Skeletal muscle satellite cell (primary cell): Measurements from ENCODE around the gene CNRIP1.

Source experiments
- H3K27me3 ChIP-seq: 2 replicates; pipeline ENCODE4 v1.7.0; 2013; ENCODE audit warnings: low read length; ENCODE audit not compliant: control insufficient read depth, insufficient read depth
- H3K36me3 ChIP-seq: 2 replicates; pipeline ENCODE4 v1.7.0; 2013; ENCODE audit warnings: mild to moderate bottlenecking, control low read depth, low read length; ENCODE audit not compliant: insufficient read depth
- H3K4me1 ChIP-seq: 2 replicates; pipeline ENCODE4 v1.7.0; 2013; ENCODE audit warnings: low read length; ENCODE audit not compliant: control insufficient read depth, insufficient read depth
- H3K4me2 ChIP-seq: 2 replicates; pipeline ENCODE4 v1.7.0; 2013; ENCODE audit warnings: mild to moderate bottlenecking, low read length
- H3K4me3 ChIP-seq: 2 replicates; pipeline ENCODE4 v1.7.0; 2013; ENCODE audit warnings: low read length
- H3K9ac ChIP-seq: 2 replicates; pipeline ENCODE4 v1.7.0; 2013; ENCODE audit warnings: mild to moderate bottlenecking, low read depth, low read length, moderate library complexity
- H3K9me3 ChIP-seq: replicated peaks from 2 replicates; pipeline ENCODE4 v1.7.0; 2013; ENCODE audit warnings: mild to moderate bottlenecking, control low read depth, low read length

CNRIP1 gene

GRCh38 chr2:68263632-68264031 lies 56.1 kb downstream of the CNRIP1 start:
- Histone ChIP-seq H3K36me3 (no peaks in the 10 kb centered on the region), H3K9me3 (no peaks in the 10 kb centered on the region), H3K4me2 (no peak overlapping the region), H3K27me3 (no peaks in the 10 kb centered on the region), H3K4me3 (no peak overlapping the region), H3K4me1 (peaks cover 8% of the 10 kb centered on the region), H3K9ac (no peak overlapping the region)

GRCh38 chr2:68258851-68259250 lies 60.9 kb downstream of the CNRIP1 start:
- H3K4me1 ChIP-seq = peaks cover 30% of the 10 kb centered on the region
- no peak overlapping the region for H3K4me3 ChIP-seq
- no peaks in the 10 kb centered on the region for H3K27me3 ChIP-seq

GRCh38 chr2:68256093-68256450 lies 63.7 kb downstream of the CNRIP1 start:
- Histone ChIP-seq H3K9me3 (no peaks in the 10 kb centered on the region), H3K27me3 (no peaks in the 10 kb centered on the region), H3K9ac (no peak overlapping the region), H3K4me2 (peak overlapping the region; percentile 10), H3K36me3 (no peaks in the 10 kb centered on the region), H3K4me3 (no peak overlapping the region), H3K4me1 (peaks cover 30% of the 10 kb centered on the region)

More at GRCh38 chr2:68258851-68259250, 60.9 kb downstream of the CNRIP1 start:
- Histone ChIP-seq H3K9ac (no peak overlapping the region), H3K4me2 (peak overlapping the region; percentile 19), H3K9me3 (no peaks in the 10 kb centered on the region), H3K36me3 (no peaks in the 10 kb centered on the region)

- Histone ChIP-seq H3K4me2 (peak overlapping the region; percentile 86), H3K9ac (peak overlapping the region; percentile 97), H3K36me3 (peaks cover 3% of the 10 kb centered on the region), H3K9me3 (no peaks in the 10 kb centered on the region), H3K4me1 (peaks cover 40% of the 10 kb centered on the region), H3K27me3 (no peaks in the 10 kb centered on the region), H3K4me3 (peak overlapping the region; percentile 98)
Measured at GRCh38 chr2:68253219-68254068, 66.3 kb downstream of the CNRIP1 start.

- Histone ChIP-seq H3K9me3 (no peaks in the 10 kb centered on the region), H3K4me2 (peak within 1 kb of the TSS; percentile 87), H3K36me3 (peaks cover 4% of the 10 kb centered on the region), H3K4me3 (peak within 1 kb of the TSS; percentile 98), H3K27me3 (no peaks in the 10 kb centered on the region), H3K4me1 (peaks cover 42% of the 10 kb centered on the region), H3K9ac (peak within 1 kb of the TSS; percentile 97)
Measured at GRCh38 chr2:68252400-68253218, 67.1 kb downstream of the CNRIP1 start, which contains the start of gene PPP3R1. Gene PPP3R1, minus strand, starts transcription at chr2:68252532. Its CDS starts 405 bp downstream, at chr2:68252127.

DNA sequence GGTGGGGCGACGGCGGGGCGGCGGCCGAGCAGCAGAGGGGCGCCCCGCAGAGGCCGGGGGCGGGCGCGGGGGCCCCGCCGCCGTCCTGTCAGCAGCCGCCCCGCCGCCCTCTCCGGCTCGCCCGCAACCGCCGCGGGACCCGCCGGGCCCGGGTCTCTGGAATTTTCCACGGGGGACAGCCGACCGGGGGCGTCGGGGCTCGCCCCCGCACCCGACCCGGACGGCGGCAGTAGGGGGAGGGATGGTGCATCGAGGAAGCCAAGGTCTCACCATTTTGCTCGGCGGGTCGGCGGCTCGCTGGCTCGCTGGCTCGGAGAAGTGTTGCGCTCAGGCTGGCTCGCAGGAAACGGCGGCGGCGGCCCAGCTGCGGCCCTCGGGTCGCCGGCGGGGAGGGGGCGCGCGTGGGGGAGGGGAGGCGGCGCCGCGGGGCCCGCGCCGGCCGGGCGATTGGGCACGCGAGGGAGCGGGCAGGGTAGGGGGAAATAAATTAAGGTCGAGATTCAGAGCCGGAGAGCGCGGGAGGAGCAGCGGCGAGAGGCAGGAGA lies 67.8 kb downstream of the CNRIP1 start:
- H3K27me3 ChIP-seq = no peaks in the 10 kb centered on the region
- peak overlapping the region; percentile 67 for H3K4me2 ChIP-seq
- H3K4me1 ChIP-seq = peaks cover 39% of the 10 kb centered on the region
- peak overlapping the region; percentile 82 for H3K4me3 ChIP-seq
- no peaks in the 10 kb centered on the region for H3K9me3 ChIP-seq
- H3K9ac ChIP-seq = peak overlapping the region; percentile 85
- H3K36me3 ChIP-seq = peaks cover 4% of the 10 kb centered on the region

DNA sequence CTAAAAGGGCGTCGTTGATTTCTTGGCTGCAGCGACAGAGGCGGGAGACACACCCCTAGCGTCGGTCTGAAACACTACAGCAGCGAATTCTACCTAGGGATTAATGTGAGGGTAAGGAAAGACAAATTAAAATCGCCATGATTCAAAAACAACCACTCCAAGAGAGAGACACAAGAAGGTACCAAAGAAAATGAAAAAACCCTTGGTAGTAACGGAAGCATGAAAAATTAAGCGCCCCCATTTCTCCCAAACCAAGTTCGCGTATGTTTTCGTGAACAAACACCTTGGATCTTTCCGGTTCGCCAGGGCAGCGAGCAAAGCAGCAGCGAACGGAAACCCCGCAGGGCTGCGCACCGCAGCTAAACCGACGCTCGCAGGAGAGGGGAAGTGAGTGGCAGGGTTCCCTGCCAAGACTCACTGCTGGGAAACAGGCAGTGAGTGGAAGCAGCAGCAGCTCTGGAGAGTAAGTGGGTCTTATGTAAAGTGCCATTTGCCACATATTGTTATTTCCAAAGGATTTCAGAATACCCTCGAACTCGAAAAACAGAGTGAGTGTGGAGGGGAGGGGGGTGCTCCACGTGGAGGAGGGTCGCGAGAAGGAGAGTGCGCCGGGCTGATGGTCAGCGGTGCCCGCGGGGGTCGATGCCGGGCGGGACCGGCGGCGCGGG lies 68.4 kb downstream of the CNRIP1 start:
- Histone ChIP-seq H3K4me2 (peak overlapping the region; percentile 87), H3K9ac (peak overlapping the region; percentile 85), H3K9me3 (no peaks in the 10 kb centered on the region), H3K27me3 (no peaks in the 10 kb centered on the region), H3K4me1 (peaks cover 37% of the 10 kb centered on the region), H3K36me3 (peaks cover 4% of the 10 kb centered on the region), H3K4me3 (peak overlapping the region; percentile 82)

- peaks cover 32% of the 10 kb centered on the region for H3K4me1 ChIP-seq
- H3K9ac ChIP-seq = peak overlapping the region; percentile 85
Measured at GRCh38 chr2:68250652-68251186, 69.0 kb downstream of the CNRIP1 start.

DNA sequence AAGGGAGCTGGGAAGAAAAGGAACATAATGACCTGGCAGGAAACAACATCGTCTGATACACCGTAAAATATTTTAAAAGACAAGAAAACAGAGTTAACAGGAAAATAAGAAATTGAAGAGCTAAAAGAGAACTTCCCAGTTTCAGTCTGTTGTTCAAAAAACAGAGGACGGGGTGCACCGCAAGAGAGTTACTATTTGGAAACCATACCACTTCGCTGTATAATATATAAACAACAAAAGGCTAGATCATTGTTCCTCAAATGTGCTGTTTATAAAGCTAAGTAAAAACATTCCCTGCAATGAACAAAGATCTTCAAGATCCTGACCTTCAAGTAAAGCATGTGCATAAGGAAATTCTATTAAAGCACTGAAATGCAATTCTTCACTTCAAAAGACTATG lies 69.6 kb downstream of the CNRIP1 start:
- peak overlapping the region; percentile 82 for H3K4me3 ChIP-seq
- peaks cover 32% of the 10 kb centered on the region for H3K4me1 ChIP-seq
- H3K9ac ChIP-seq = peak overlapping the region; percentile 85
- H3K27me3 ChIP-seq = no peaks in the 10 kb centered on the region
- peaks cover 4% of the 10 kb centered on the region for H3K36me3 ChIP-seq
- H3K9me3 ChIP-seq = no peaks in the 10 kb centered on the region
- H3K4me2 ChIP-seq = peak overlapping the region; percentile 87

More at GRCh38 chr2:68250652-68251186, 69.0 kb downstream of the CNRIP1 start:
- Histone ChIP-seq H3K9me3 (no peaks in the 10 kb centered on the region), H3K27me3 (no peaks in the 10 kb centered on the region), H3K36me3 (peaks cover 4% of the 10 kb centered on the region), H3K4me2 (peak overlapping the region; percentile 87), H3K4me3 (peak overlapping the region; percentile 82)

GRCh38 chr2:68248806-68249205 lies 70.9 kb downstream of the CNRIP1 start:
- peaks cover 4% of the 10 kb centered on the region for H3K36me3 ChIP-seq
- no peak overlapping the region for H3K4me3 ChIP-seq
- no peak overlapping the region for H3K9ac ChIP-seq
- H3K4me1 ChIP-seq = peaks cover 31% of the 10 kb centered on the region
- no peaks in the 10 kb centered on the region for H3K9me3 ChIP-seq
- H3K4me2 ChIP-seq = peak overlapping the region; percentile 87
- H3K27me3 ChIP-seq = no peaks in the 10 kb centered on the region
